ENCODE results near the gene CDKAL1.

The CDKAL1 gene

DNA sequence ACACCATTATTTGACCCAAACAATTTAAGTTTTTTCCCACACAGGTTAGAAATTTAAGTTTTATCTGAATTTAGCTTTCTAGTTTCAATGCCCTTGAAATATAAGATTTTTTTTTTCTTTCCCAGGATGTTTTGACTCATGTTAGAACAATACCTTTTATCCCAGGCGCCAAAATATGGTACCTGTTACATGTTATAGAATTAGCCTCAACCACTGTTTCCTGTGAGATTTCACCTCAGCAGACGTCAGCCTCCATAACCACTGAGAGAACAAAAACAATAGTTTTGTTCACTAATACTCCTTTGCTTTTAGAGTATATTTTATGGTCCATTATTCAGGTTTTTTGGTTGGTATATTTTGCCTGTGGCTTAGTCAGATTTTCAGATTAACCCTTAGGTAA, 302.9 kb downstream of the CDKAL1 start:
- no peak for DNase-seq (ENCODE audit: low read depth, low spot score)

DNA sequence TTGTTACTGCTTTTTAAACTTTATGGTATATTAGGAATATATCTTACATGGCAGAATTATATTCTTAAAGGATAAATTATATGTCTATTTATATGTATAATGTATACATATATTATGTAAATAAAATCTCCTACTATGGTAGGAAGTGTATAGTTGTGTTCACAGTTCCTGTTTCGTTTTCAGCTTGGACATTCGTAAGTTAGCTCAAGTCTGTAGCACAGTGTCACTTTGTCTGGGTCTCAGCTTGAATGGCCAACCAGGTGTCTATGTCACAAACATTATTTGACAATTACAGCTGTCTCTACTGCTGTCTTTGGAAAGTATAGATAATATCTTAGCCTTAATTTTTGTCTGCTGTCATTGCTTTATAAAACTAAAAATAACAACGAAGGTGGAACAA, 303.9 kb downstream of the CDKAL1 start:
- no peak for DNase-seq (ENCODE audit: low read depth, low spot score)

DNA sequence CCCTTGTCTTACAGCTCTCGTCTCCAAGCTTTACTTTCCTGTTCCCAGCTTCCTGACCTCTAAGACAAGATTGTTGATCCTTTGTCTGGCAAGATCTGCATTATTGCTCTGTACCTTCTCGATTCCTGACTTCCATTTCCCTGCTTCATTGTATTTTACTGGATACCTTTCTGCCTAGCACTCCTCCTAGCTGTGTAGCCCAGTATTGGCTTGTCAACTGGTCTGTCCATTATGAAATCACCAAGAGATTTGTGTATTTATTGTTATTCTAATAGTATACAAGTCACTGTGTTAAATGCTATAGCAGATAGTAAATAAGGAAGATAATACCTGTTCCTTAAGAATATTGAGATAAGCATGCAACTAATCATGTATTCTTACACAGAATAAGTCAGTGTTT, 305.4 kb downstream of the CDKAL1 start:
- DNase-seq (ENCODE audit: low read depth, low spot score): no peak

DNA sequence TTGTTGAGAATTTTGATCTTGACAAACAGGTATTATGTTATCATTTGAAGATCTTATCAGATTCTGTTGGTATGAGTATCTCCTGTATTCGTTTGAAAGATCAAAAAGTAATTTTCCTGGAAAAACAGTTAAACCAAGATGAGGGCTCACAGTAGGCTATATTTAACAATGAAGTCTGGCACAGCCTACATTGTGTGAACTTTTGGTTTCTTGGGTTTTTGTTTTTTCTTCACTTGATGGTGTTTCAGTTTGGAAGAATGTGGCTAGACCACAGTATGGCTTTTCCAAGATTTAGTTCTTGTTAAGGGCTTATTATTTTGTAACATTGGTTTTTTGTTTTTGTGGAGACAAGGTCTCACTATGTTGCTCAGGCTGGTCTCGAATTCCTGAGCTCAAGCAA, 306.4 kb downstream of the CDKAL1 start:
- DNase-seq (ENCODE audit: low read depth, low spot score): no peak

DNA sequence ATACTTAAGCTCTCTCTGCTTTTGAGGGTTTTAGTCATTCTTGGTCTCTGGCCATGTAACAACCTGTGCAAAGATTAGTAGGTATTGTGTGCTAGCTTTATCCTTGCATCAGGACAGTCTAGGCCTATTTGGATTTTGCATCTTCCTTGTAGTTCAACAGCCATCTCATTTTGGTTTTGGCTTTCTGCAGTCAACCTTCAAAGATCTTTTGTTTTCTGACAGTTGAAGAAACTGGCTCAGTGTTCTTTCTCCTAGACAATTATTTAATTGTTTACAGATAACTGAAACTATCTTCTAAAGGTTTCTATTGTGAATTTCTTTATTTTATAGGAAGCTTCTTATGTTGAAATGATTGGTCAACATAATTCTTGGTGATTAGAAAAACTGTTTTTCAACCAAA, 307.5 kb downstream of the CDKAL1 start:
- no peak for DNase-seq (ENCODE audit: low read depth, low spot score)

DNA sequence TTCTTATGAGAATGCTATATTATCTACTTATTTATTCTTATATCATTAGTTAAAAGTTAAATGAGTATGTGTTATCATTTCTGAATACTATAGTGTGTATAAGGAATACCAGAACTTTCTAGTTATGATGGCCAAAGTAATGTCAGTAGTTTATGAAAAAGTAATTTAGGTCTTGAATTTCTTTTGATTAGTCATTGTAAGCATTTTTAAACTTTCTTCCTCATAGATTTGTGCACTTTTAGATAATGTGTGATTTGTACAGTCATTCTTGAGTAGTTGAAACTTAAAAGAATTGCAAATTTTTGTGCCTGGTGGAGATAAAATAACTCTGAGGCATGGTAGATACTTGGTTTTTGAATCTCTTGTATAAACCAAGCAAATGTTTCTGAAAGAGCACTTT, 311.3 kb downstream of the CDKAL1 start:
- no peak for DNase-seq (ENCODE audit: low read depth, low spot score)

DNA sequence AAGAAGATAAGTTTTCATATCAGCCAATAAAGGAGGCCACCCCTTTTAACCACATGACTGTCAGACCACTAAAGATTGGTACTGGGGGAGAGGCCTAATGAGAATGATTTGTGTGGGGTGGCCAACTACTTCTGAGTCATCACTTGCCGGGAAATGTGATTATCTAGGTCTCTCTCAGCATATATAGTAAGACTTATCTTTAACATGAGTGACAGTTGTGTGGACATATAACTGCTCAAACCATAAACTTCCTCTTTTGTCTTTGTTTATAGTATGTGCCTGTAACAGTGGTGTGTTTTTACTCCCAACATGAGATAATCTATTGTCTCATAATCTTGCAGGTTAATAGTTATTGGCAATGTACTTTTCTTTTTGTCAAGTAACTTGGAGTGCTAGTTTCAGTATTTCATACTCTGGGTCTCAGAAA, 312.4 kb downstream of the CDKAL1 start:
- DNase-seq (ENCODE audit: low read depth, low spot score): no peak

DNA sequence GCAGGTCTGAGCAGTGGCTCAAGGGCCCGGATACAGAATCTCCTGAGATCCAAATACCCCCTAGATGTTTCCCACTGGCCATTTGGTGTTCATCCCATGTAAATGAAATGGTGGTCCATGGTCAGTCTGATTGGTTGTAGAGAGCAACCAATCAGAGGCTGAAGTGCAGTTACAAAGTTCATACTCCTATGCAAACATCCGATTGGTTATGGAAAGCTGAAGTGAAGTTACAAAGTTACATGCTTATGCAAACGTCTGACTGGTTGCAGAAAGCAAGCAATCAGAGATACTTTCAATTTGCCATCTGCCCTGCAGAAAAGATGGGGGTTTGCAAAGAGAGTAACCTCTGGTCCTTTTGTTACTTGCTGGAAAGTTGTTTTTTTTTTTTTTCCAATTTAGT, 313.6 kb downstream of the CDKAL1 start:
- DNase-seq (ENCODE audit: low read depth, low spot score): no peak

DNA sequence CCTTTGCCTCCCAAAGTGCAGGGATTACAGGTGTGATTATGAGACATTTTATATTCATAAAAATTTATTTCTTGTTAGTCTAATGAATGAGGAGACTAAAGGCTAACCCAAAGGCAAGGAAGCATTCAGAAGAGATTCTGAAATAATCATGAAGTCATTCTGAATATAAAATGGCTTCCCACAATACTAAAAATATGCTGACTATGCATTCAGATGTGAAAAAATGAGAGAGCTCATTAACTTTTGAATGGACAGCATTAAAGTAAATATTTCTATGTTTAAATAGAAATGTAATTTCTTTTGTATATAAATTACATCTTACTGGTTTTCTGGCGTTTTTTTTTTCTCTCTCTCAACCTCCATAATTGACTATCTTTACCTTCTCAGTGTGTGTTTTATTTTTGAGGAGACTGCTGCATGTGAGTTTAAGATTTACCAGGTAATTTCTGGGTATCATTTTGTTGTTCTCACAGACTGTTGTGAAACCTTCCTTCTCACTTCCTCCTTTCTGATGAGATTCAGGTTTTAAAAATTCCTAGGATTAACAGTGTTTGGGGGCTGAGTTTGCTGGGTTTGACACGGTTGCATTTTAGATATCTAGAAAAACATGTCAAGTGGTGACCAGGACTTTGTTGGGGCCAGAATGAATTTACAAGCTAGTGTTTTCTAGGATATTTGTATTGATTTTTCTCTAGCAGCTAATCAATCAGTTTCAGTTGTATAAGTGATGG, 316.6 kb downstream of the CDKAL1 start:
- no peak for DNase-seq (ENCODE audit: low read depth, low spot score)

DNA sequence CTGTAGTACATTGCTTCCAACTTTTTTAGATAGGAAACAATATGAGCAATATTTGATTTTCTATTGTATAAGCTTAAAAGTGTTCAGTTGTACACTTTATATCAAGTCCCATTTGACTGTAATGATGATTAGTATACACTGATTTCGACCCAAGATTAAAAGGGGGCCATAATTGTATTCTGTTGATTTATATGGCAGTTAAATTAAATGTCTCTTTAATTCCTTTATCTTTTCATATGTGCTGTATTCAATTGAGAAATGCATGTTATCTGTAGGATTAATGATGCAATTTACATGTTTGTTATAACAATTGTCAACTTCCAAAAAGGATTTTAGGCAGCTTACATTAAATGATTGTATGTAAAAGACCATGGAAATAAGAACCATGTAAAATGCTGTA, 317.5 kb downstream of the CDKAL1 start:
- DNase-seq (ENCODE audit: low read depth, low spot score): no peak

DNA sequence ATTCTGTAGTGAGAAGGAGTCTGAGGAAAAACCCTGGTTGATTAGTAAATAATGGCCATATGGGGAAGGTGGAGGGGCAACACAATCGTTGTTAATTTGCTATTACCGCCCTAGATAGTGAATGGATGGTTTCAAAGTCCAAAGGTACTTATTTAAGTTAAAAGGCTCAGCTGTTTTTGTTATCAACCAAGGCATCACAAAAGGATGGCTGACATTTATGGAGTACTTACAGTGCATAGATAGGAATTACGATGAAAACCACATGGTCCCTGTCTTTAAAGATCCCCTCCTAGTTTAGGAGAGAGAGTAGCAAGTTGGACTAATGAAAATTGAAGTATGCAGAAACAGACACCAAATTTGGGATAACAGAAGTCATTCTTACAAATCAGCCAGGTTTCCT, 319.6 kb downstream of the CDKAL1 start:
- DNase-seq (ENCODE audit: low read depth, low spot score): no peak

DNA sequence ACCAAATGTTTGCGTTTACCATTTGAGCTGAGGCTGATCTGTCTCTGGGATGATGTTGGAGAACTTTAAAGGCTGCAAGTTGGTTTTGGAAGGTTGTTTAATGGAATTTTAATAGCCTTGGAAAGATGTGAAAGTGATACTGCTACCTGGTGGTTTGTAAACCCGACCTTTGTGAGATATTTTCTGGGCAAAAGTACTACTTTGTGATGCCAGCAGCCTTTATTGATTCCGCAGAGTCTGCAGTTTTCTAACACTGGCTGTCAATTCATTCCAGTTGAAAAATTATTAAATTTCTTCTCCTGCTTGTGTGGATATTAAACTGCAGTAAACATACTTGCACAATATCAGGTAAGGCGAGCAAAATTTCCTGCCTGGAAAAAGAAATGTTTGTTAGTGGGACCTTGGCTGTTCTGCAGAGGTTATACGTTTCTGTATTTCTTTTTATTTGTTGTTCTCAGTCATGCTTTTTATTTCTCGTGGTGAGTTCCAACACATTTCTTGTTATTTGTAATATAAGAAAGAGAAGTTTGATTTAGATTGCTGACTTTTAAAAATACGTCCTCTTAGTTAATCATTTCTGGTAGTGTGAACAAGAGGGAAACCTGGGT, 322.5 kb downstream of the CDKAL1 start:
- DNase-seq (ENCODE audit: low read depth, low spot score): no peak

DNA sequence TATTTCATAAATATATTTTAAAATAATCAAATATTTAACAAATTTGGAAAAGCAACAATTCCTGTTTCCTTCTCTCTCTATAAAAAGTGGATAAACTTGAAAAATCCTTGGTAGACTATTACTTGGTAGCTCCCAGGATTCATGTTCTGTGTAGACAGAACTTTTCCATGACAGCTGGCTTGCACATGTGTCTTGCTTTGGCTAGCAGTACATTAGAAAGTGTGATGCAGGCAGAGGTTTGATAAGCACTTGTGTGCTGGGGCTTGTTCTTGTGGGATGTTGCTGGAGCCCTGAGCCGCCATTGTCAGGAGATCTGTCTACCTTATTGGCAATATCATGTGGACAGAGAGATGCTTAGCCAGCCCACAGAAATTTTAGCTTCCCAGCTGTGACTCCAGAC, 327.2 kb downstream of the CDKAL1 start:
- no peak for DNase-seq (ENCODE audit: low read depth, low spot score)

DNA sequence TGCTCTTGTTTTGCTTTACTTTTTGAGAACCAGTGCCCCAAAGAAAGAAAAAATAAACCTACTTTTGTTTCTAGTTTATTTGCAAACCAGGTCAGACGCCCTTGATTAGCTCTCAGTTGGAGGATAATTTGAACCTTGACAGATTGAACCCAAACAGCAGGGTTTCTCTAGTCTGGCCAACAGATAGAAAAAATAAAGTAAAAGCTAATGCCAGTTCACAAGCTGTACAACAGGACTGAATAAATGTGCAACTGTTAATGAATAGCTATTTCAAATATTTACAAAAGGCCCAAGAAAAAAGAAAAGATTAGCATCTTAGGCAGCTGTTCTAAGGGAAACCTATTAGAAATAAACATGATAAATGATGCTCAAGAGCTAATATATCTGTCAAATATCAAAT, 331.8 kb downstream of the CDKAL1 start:
- DNase-seq (ENCODE audit: low read depth, low spot score): no peak

DNA sequence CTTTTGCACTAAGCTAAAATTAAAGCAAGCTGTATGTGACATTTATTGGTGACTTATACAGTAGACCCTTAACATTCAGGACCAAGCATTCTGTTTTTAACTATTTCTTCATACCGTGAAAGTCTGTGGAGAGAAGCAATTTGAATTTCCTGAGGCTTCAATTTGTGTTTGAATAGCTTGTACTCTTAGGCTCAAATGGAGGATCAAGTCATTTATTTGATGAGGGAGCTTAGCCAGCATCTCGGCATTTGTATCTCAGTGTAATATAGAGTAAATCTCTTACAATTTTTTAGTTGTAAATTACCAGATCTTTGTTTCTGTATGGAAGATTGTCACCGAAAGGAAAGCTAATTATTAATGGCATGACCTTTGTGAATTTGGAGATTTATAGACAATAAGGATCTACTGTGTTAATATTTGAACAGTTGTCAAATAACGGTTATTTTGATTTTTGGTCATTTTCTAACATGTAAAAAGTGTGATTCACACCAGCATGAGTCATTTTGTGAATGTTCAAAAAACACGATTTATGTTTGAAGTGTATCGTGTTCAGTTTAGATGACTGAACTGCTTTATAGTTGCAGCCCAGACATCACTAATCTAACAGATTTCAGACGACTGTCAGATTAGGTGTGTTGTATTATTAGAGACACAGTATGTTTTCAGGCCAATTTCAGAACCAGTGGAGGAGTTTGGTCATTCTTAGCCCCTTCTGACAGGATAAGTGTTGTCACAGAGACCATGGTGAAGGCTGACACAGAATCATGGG, 332.9 kb downstream of the CDKAL1 start:
- no peak for DNase-seq (ENCODE audit: low read depth, low spot score)

DNA sequence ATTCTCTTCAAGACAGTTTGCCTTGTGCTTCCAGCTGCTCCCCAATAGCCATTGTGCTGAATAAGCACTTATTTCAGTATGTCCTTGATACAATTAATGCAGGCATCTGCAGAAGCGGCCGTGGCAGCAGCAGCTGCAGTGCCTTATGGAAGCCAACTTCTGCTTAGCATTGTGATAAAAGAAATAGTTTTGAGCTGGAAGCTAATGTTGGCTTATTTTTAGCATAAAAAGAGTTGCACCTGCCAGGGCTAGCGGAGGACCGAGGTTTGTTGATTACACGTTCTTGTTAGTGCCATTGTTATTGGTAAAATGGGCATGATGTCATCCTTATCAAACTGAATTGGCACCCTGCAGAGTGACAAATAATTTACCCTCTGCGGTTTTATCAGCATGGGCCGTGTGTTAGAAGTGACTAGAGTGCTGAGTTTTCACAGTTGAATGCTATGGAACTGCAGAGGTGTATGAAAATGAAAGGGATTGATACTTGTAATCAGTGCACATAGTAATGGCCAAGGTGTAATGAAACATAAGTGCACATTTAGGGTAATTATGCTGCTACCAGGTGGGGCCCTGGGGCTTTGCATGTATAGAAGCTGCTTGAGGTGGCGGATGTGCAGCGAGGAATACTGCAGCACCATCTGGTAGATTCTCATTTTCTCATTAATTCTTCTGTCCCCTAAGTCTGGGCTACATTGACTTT, 334.3 kb downstream of the CDKAL1 start:
- no peak for DNase-seq (ENCODE audit: low read depth, low spot score)

DNA sequence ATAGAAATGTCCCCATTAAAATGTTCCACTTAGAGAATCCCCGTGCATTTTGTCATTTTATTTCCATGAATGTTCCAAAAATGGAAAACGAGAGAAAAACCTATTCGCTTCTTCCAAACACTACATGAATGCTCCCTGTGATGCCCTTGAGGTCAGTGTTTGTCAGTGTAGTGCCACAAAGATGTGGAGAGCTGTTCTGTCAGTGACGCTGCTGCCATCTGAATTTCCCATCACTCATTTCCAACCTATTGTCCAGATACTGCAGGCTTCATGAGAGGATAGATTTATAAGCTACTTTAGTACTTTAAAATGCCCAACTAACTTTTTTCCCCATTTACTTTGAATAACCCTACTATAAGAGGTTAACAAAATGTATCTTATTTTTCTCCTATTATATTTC, 335.8 kb downstream of the CDKAL1 start:
- no peak for DNase-seq (ENCODE audit: low read depth, low spot score)

DNA sequence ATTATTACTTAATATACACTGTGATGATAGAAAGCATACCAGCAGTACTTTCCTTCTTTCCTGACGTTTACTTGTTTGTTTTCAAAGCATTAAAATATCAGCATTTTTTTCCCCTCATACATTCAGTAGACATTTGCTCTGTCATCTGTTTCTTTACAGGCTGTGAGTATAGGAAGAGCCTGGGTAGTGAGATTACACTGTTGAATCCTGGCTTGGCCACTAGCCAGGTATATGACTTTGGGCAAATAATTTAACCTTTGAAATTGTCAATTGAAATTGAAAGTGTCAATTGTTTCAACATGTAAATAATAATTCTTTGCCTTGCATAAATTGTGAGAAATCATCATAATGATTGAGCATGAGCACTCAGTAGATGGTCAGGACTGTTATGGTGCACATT, 336.2 kb downstream of the CDKAL1 start:
- no peak for DNase-seq (ENCODE audit: low read depth, low spot score)

DNA sequence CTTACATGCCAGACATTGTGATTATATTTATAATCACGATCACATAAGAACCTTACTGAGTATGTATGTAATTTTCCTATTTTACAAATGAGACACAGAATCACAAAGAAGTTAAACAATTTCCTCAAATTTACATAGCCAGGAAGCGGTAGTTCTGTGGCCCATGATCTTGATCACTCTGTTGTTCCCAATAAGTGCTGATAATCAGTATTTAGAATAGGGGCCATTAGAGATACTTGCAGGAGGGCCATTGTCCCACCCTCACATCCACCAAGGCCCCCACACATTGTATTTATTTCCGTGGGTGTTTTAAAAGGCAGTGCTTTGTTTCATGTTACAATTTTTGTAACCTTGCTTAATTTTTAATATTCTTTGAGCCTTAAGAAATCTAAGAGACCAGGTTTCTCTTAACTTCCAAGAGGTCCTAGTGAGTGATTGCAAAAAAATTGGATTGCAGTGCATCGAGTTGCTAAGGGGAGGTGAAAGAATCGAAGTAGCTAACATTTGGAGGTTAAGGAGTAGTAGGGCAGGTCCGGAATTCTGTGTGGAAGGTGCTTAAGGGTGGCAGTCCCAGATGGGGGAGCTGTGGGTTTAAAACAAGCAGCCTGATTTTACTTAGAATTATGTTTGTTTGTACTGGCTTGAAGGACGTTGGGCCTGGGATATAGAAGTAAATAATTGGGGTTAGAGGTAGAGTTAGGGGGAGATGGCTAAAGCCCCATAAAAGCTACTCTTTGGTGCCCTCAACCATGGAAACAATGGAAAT, 339.4 kb downstream of the CDKAL1 start:
- DNase-seq (ENCODE audit: low read depth, low spot score): peak; percentile 60

DNA sequence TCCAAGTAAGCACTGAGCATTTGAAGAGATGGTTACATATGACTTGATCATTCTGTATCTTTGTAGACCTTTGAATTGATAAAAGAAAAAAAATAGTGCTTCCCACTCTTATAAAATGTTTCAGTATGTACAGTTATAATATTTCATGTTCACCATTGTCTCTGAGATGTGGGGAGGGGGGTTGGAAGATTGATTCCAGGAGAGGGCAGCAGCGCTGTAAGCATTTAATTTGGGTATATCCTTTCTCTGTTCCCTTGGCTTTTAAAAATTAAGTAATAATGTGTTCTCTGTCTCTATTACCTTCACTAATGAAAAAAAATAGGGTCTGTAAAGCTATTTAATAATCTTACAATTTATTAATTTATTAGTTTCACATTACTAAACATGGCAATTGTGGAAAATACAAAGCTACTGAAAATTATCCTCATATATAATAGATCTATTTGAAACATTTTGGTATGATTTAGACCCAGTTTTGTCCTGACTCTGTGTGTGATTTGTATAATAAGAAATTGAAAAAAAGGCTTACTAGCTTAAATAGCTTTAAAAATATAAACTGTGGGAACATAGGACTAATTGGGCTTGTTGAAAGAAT, 341.2 kb downstream of the CDKAL1 start:
- DNase-seq (ENCODE audit: low read depth, low spot score): no peak

DNA sequence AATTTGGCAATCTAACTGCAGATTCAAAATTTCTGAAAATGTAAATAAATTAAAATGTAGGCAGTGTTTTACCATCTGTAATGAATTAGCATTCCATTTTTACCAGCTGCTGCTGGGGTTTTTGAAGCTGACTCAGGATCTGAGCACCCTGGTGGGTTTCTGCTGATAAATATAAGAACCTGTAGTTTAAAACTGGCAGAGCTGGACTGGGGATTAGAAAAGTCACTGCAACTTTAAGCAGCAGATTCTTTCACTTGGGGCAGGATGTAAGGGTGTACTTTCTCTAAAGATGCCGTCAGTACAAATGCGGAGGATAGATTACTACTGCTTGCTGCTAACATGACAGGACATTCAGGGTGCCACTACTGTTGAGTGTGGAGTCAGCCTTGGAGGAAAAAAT, 341.8 kb downstream of the CDKAL1 start:
- DNase-seq (ENCODE audit: low read depth, low spot score): no peak
